Measurements from ENCODE around the gene ZSCAN18.

ZSCAN18 gene

GRCh38 chr19:58059003-58059670 lies 38.9 kb downstream of the ZSCAN18 start, which contains the start of gene ZNF135:
Gene ZNF135, plus strand, starts transcription at chr19:58059282. Its CDS starts 721 bp downstream, at chr19:58060003.
- TF ChIP-seq EZH2phosphoT487 (IDR thresholded peaks at IDR 0.05; ENCODE audit: low read length), result no peak
- Histone ChIP-seq H3K36me3 (replicated peaks; ENCODE audit: insufficient read depth, low read length) (no peaks in the 10 kb centered on the region), H3K27ac (ENCODE audit: low read length) (no peak within 1 kb of the TSS), H3K9me2 (replicated peaks; ENCODE audit: insufficient read depth, low read length) (no peaks in the 10 kb centered on the region), H3K27me3 (replicated peaks; ENCODE audit: insufficient read depth, low read length) (no peaks in the 10 kb centered on the region), H3K79me2 (ENCODE audit: low read length) (no peaks in the 10 kb centered on the region), H3F3A (ENCODE audit: insufficient read depth, low read length) (no peaks in the 10 kb centered on the region), H3K9ac (ENCODE audit: low read length) (no peak within 1 kb of the TSS), H3K4me3 (ENCODE audit: low read length) (no peak within 1 kb of the TSS), H3K9me3 (replicated peaks; ENCODE audit: insufficient read depth, low read length) (no peaks in the 10 kb centered on the region), H4K20me1 (ENCODE audit: insufficient read depth, low read length) (no peaks in the 10 kb centered on the region), H3K4me1 (ENCODE audit: low read length) (no peaks in the 10 kb centered on the region), H3K4me2 (ENCODE audit: low read depth, low read length) (no peak within 1 kb of the TSS), H2AFZ (ENCODE audit: low read length) (no peak within 1 kb of the TSS)
- no peak for DNase-seq

GRCh38 chr19:58058467-58058866 lies 39.6 kb downstream of the ZSCAN18 start:
- H3K27me3 ChIP-seq (replicated peaks; ENCODE audit: insufficient read depth, low read length), result no peaks in the 10 kb centered on the region
- H3K4me1 ChIP-seq (ENCODE audit: low read length), result no peaks in the 10 kb centered on the region
- no peak overlapping the region for H3K4me2 ChIP-seq (ENCODE audit: low read depth, low read length)
- no peaks in the 10 kb centered on the region for H3F3A ChIP-seq (ENCODE audit: insufficient read depth, low read length)
- no peak for DNase-seq
- no peak overlapping the region for H2AFZ ChIP-seq (ENCODE audit: low read length)
- H3K36me3 ChIP-seq (replicated peaks; ENCODE audit: insufficient read depth, low read length), result no peaks in the 10 kb centered on the region
- H3K27ac ChIP-seq (ENCODE audit: low read length), result no peak overlapping the region
- no peaks in the 10 kb centered on the region for H3K79me2 ChIP-seq (ENCODE audit: low read length)
- H3K9ac ChIP-seq (ENCODE audit: low read length), result no peak overlapping the region
- no peaks in the 10 kb centered on the region for H3K9me3 ChIP-seq (replicated peaks; ENCODE audit: insufficient read depth, low read length)
- no peak overlapping the region for H3K4me3 ChIP-seq (ENCODE audit: low read length)
- TF ChIP-seq EZH2 (optimal IDR thresholded peaks at IDR 0.05; ENCODE audit: low read depth, low read length) (no peak), EZH2phosphoT487 (IDR thresholded peaks at IDR 0.05; ENCODE audit: low read length) (no peak), CTCF (IDR thresholded peaks at IDR 0.05; ENCODE audit: low read length) (no peak)
- H4K20me1 ChIP-seq (ENCODE audit: insufficient read depth, low read length), result no peaks in the 10 kb centered on the region
- H3K9me2 ChIP-seq (replicated peaks; ENCODE audit: insufficient read depth, low read length), result no peaks in the 10 kb centered on the region

GRCh38 chr19:58056861-58057260 lies 41.2 kb downstream of the ZSCAN18 start:
- Histone ChIP-seq H2AFZ (ENCODE audit: low read length) (no peak overlapping the region), H3K27me3 (replicated peaks; ENCODE audit: insufficient read depth, low read length) (no peaks in the 10 kb centered on the region), H3K9ac (ENCODE audit: low read length) (no peak overlapping the region), H3K79me2 (ENCODE audit: low read length) (no peaks in the 10 kb centered on the region), H4K20me1 (ENCODE audit: insufficient read depth, low read length) (no peaks in the 10 kb centered on the region), H3K4me3 (ENCODE audit: low read length) (no peak overlapping the region), H3K9me3 (replicated peaks; ENCODE audit: insufficient read depth, low read length) (no peaks in the 10 kb centered on the region), H3K4me1 (ENCODE audit: low read length) (no peaks in the 10 kb centered on the region), H3K27ac (ENCODE audit: low read length) (no peak overlapping the region), H3K36me3 (replicated peaks; ENCODE audit: insufficient read depth, low read length) (no peaks in the 10 kb centered on the region), H3K9me2 (replicated peaks; ENCODE audit: insufficient read depth, low read length) (no peaks in the 10 kb centered on the region), H3F3A (ENCODE audit: insufficient read depth, low read length) (no peaks in the 10 kb centered on the region), H3K4me2 (ENCODE audit: low read depth, low read length) (no peak overlapping the region)
- TF ChIP-seq EZH2phosphoT487 (IDR thresholded peaks at IDR 0.05; ENCODE audit: low read length) (no peak), EZH2 (optimal IDR thresholded peaks at IDR 0.05; ENCODE audit: low read depth, low read length) (no peak), CTCF (IDR thresholded peaks at IDR 0.05; ENCODE audit: low read length) (no peak)
- DNase-seq, result no peak

GRCh38 chr19:58056261-58056660 lies 41.8 kb downstream of the ZSCAN18 start:
- no peaks in the 10 kb centered on the region for H4K20me1 ChIP-seq (ENCODE audit: insufficient read depth, low read length)
- no peaks in the 10 kb centered on the region for H3K36me3 ChIP-seq (replicated peaks; ENCODE audit: insufficient read depth, low read length)
- no peaks in the 10 kb centered on the region for H3F3A ChIP-seq (ENCODE audit: insufficient read depth, low read length)
- no peak overlapping the region for H3K27ac ChIP-seq (ENCODE audit: low read length)
- no peak for TF ChIP-seq CTCF (IDR thresholded peaks at IDR 0.05; ENCODE audit: low read length)
- TF ChIP-seq EZH2 (optimal IDR thresholded peaks at IDR 0.05; ENCODE audit: low read depth, low read length), result no peak
- no peak for TF ChIP-seq EZH2phosphoT487 (IDR thresholded peaks at IDR 0.05; ENCODE audit: low read length)
- no peak for DNase-seq
- H3K79me2 ChIP-seq (ENCODE audit: low read length), result no peaks in the 10 kb centered on the region
- no peak overlapping the region for H3K9ac ChIP-seq (ENCODE audit: low read length)
- no peak overlapping the region for H3K4me3 ChIP-seq (ENCODE audit: low read length)
- no peak overlapping the region for H2AFZ ChIP-seq (ENCODE audit: low read length)
- no peak overlapping the region for H3K4me2 ChIP-seq (ENCODE audit: low read depth, low read length)
- H3K27me3 ChIP-seq (replicated peaks; ENCODE audit: insufficient read depth, low read length), result no peaks in the 10 kb centered on the region
- no peaks in the 10 kb centered on the region for H3K9me2 ChIP-seq (replicated peaks; ENCODE audit: insufficient read depth, low read length)
- H3K9me3 ChIP-seq (replicated peaks; ENCODE audit: insufficient read depth, low read length), result no peaks in the 10 kb centered on the region
- H3K4me1 ChIP-seq (ENCODE audit: low read length), result no peaks in the 10 kb centered on the region

All from MM.1S (cell line).